ENCODE data around the gene IL4. TPM values are rescaled to one million over a fixed set of nuclear protein-coding genes. Genes with fewer than 3 reads are reported as not detected.

Gene IL4
- total and polyA plus RNA-seq, 2 of the 13 experiments (the other 11 are each of a cell fraction or from before 2014, with no cell fraction given): not detected

DNA sequence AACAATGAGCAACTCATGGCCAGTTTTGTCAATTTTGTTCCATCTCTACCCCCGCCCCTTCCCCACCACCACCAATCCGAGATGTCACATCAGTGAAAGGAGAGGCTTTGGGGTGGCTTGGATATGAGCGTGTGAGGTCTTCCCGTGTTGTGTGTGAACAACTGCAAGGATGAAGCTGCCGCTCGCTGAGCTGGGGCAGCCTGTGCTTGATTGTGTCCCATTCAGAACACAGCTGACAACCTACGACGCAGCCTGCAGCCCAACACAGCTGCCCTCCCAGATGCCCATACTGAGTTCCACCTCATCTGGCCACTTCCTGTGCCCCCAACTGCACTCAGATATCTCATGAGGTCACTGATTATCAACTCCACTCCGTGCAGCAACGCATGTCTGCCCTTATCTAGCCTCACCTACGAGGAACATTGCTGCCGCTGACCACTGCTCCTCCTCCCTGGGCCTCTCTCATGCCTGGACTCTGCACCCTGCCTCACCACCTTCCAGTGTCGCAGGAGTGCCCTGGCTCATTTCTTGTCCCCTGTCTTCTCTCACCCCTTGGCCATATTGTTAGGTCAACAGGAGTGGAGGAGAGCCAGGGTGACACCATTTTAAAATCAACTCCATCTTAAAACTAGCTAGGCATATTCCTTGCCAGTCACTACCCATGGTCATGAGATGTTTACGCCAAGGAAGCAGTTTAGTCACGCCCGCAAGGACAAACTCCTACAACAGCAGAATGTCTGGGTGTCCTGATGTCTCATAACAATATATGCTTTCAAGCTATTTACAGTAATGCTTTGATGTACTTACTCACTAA, 7.3 kb upstream of the IL4 start:
- no peak for ATAC-seq
- Histone ChIP-seq H3K9ac (ENCODE audit: insufficient read depth, low read depth, low read length) (no peak overlapping the region), H3K4me2 (ENCODE audit: low read depth, low read length) (peak overlapping the region; percentile 72), H4K20me1 (ENCODE audit: insufficient read depth, low read length) (no peaks in the 10 kb centered on the region), H3K27me3 (ENCODE audit: control insufficient read depth in 1 of 2, insufficient read depth in 2 of 2, low read length in 2 of 2) (peaks cover 3 to 23% of the 10 kb centered on the region in 2 experiments; a peak in 4 of 5 replicates), H3K9me3 (ENCODE audit: low read length) (no peaks in the 10 kb centered on the region), H3K27ac (ENCODE audit: extremely low read length, insufficient read depth, low read length) (no peak overlapping the region), H3K79me2 (ENCODE audit: insufficient read depth, low read length) (no peaks in the 10 kb centered on the region), H3K4me3 (replicated peaks in 1 of 3; ENCODE audit: insufficient read depth in 1 of 3, low read depth in 2 of 3, low read length in 3 of 3) (peak overlapping the region in 1 of 3 experiments; percentile 42; a peak in 1 of 6 replicates), H2AFZ (ENCODE audit: low read length) (no peak overlapping the region), H3K4me1 (ENCODE audit: insufficient read depth, low read length) (peaks cover 90% of the 10 kb centered on the region), H3K36me3 (replicated peaks in 1 of 2; ENCODE audit: control insufficient read depth in 1 of 2, insufficient read depth in 2 of 2, low read length in 2 of 2) (no peaks in the 10 kb centered on the region)
- ChIA-PET POLR2A (no interaction called here), CTCF (ENCODE audit: low intra/inter-chr PET ratio, low total read pairs) (no interaction called here)
- FAIRE-seq: no peak
- no TSS peak for BruUV-seq (replicated peaks)
- intact Hi-C loops (cut with micrococcal nuclease; ENCODE audit: unreplicated experiment): no loop called here
- in situ Hi-C loops (cut with HindIII; ENCODE audit: extremely low pct_ligation_motif_present, low pct_unique_long_range_greater_than_20kb): loop anchor here (25.0 kb wide), 1 partner anchor 279 kb away; no protein-coding TSS in a partner anchor
- WGBS (ENCODE audit: low lambda C conversion rate): 36% methylated on average over 14 of the region's 16 CpGs
- no peak for DNase-seq (ENCODE audit: low spot score)
- TF ChIP-seq, protein P1, sequence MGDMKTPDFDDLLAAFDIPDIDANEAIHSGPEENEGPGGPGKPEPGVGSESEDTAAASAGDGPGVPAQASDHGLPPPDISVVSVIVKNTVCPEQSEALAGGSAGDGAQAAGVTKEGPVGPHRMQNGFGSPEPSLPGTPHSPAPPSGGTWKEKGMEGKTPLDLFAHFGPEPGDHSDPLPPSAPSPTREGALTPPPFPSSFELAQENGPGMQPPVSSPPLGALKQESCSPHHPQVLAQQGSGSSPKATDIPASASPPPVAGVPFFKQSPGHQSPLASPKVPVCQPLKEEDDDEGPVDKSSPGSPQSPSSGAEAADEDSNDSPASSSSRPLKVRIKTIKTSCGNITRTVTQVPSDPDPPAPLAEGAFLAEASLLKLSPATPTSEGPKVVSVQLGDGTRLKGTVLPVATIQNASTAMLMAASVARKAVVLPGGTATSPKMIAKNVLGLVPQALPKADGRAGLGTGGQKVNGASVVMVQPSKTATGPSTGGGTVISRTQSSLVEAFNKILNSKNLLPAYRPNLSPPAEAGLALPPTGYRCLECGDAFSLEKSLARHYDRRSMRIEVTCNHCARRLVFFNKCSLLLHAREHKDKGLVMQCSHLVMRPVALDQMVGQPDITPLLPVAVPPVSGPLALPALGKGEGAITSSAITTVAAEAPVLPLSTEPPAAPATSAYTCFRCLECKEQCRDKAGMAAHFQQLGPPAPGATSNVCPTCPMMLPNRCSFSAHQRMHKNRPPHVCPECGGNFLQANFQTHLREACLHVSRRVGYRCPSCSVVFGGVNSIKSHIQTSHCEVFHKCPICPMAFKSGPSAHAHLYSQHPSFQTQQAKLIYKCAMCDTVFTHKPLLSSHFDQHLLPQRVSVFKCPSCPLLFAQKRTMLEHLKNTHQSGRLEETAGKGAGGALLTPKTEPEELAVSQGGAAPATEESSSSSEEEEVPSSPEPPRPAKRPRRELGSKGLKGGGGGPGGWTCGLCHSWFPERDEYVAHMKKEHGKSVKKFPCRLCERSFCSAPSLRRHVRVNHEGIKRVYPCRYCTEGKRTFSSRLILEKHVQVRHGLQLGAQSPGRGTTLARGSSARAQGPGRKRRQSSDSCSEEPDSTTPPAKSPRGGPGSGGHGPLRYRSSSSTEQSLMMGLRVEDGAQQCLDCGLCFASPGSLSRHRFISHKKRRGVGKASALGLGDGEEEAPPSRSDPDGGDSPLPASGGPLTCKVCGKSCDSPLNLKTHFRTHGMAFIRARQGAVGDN (CRISPR knock-in tag; IDR thresholded peaks at IDR 0.05): peak; percentile 51
- TF ChIP-seq CENPX (CRISPR knock-in tag; IDR thresholded peaks at IDR 0.05) (no peak), RARG (CRISPR knock-in tag; IDR thresholded peaks at IDR 0.05; ENCODE audit: low read depth) (no peak), ETV5 (CRISPR knock-in tag; IDR thresholded peaks at IDR 0.05; ENCODE audit: borderline replicate concordance) (0 out of 2 replicates have a peak, but pooled peaks have one; percentile 5), RXRA (CRISPR knock-in tag; IDR thresholded peaks at IDR 0.05) (0 out of 2 replicates have a peak, but pooled peaks have one; percentile 37), HNF4A (CRISPR knock-in tag; IDR thresholded peaks at IDR 0.05) (peak; percentile 63)
- TF ChIP-seq, protein P2, sequence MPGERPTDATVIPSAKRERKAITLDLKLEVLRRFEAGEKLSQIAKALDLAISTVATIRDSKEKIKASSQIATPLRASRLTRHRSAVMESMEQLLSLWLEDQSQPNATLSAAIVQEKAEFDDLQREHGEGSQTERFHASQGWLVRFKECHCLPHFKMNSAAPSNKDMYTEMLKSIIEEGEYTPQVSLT (CRISPR knock-in tag; IDR thresholded peaks at IDR 0.05; ENCODE audit: borderline replicate concordance, low read depth): no peak
- TF ChIP-seq, protein P3, sequence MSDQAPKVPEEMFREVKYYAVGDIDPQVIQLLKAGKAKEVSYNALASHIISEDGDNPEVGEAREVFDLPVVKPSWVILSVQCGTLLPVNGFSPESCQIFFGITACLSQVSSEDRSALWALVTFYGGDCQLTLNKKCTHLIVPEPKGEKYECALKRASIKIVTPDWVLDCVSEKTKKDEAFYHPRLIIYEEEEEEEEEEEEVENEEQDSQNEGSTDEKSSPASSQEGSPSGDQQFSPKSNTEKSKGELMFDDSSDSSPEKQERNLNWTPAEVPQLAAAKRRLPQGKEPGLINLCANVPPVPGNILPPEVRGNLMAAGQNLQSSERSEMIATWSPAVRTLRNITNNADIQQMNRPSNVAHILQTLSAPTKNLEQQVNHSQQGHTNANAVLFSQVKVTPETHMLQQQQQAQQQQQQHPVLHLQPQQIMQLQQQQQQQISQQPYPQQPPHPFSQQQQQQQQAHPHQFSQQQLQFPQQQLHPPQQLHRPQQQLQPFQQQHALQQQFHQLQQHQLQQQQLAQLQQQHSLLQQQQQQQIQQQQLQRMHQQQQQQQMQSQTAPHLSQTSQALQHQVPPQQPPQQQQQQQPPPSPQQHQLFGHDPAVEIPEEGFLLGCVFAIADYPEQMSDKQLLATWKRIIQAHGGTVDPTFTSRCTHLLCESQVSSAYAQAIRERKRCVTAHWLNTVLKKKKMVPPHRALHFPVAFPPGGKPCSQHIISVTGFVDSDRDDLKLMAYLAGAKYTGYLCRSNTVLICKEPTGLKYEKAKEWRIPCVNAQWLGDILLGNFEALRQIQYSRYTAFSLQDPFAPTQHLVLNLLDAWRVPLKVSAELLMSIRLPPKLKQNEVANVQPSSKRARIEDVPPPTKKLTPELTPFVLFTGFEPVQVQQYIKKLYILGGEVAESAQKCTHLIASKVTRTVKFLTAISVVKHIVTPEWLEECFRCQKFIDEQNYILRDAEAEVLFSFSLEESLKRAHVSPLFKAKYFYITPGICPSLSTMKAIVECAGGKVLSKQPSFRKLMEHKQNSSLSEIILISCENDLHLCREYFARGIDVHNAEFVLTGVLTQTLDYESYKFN (CRISPR knock-in tag; conservative IDR thresholded peaks at IDR 0.05): 0 out of 2 replicates have a peak, but pooled peaks have one; percentile 32
- TF ChIP-seq, protein P4, sequence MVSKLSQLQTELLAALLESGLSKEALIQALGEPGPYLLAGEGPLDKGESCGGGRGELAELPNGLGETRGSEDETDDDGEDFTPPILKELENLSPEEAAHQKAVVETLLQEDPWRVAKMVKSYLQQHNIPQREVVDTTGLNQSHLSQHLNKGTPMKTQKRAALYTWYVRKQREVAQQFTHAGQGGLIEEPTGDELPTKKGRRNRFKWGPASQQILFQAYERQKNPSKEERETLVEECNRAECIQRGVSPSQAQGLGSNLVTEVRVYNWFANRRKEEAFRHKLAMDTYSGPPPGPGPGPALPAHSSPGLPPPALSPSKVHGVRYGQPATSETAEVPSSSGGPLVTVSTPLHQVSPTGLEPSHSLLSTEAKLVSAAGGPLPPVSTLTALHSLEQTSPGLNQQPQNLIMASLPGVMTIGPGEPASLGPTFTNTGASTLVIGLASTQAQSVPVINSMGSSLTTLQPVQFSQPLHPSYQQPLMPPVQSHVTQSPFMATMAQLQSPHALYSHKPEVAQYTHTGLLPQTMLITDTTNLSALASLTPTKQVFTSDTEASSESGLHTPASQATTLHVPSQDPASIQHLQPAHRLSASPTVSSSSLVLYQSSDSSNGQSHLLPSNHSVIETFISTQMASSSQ (IDR thresholded peaks at IDR 0.05; ENCODE audit: low read depth): no peak
- TF ChIP-seq, protein P4 (CRISPR knock-in tag; IDR thresholded peaks at IDR 0.05; ENCODE audit: borderline replicate concordance): no peak

Measured in HepG2 (cell line).